Retinal pigment epithelial cell (primary cell): ENCODE measurements around the gene ECE1.
"Not testable (repeated sequence)": the region's sequence is repeated elsewhere in the genome, so short reads cannot be mapped to it uniquely, and the experiment has no call there.

Experiments
- DNase-seq: peaks from one replicate; pipeline ENCODE4 v3.0.0-alpha.2; 2010; ENCODE audit warnings: low read depth
- H3K4me3 ChIP-seq: 2 replicates; pipeline ENCODE4 v1.5.1; 2011; ENCODE audit warnings: mild to moderate bottlenecking, low read length, control low read depth, moderate library complexity
- TF ChIP-seq, protein P1 (sequence below): conservative IDR thresholded peaks from 2 replicates; pipeline ENCODE4 v1.5.1; 2011; ENCODE audit warnings: low read depth, low read length, control low read depth, inconsistent platforms

The ECE1 gene

DNA sequence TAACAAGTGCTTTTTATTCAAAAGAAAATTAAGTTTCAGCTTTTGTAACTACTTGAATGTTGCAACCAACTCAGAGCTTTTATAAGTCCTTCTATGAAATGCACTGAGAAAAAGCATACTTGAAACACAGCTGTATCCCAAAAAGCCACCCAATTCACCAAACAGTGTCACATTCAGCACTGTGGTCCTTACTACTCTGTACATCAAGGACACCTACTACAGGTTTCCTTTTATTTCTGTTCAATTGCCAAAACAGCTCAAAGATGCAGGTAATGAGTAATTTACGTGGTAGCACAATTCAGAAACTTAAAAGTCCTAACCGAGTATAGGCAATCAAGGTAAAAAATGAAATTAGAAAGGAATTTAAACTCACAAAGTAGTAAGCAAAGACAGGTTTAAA, 116.0 kb downstream of the ECE1 start:
- no peak for DNase-seq
- H3K4me3 ChIP-seq, result peak overlapping the region; percentile 96
- TF ChIP-seq, protein P1, sequence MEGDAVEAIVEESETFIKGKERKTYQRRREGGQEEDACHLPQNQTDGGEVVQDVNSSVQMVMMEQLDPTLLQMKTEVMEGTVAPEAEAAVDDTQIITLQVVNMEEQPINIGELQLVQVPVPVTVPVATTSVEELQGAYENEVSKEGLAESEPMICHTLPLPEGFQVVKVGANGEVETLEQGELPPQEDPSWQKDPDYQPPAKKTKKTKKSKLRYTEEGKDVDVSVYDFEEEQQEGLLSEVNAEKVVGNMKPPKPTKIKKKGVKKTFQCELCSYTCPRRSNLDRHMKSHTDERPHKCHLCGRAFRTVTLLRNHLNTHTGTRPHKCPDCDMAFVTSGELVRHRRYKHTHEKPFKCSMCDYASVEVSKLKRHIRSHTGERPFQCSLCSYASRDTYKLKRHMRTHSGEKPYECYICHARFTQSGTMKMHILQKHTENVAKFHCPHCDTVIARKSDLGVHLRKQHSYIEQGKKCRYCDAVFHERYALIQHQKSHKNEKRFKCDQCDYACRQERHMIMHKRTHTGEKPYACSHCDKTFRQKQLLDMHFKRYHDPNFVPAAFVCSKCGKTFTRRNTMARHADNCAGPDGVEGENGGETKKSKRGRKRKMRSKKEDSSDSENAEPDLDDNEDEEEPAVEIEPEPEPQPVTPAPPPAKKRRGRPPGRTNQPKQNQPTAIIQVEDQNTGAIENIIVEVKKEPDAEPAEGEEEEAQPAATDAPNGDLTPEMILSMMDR, result no peak

GRCh38 chr1:21173096-21173495, 117.2 kb downstream of the ECE1 start:
- DNase-seq, H3K4me3 ChIP-seq: not testable (repeated sequence)

DNA sequence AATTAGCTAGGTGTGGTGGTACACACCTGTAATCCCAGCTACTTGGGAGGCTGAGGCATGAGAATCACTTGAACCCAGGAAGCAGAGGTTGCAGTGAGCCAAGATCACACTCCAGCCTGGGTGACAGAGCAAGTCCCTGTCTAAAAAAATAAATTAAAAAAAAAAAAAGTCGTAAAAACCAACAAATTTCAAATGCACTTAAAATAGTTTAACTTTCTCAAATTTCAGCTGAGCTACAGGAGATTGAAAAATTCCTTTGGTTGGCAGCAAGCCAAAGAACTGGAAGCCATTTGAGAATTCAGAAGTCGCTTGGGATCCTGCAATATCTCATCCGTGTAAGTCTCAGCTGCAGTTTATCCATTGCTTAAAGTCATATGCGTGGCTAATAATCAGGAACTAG, 119.4 kb downstream of the ECE1 start:
- H3K4me3 ChIP-seq, result not testable (repeated sequence)
- DNase-seq, result peak; percentile 50

DNA sequence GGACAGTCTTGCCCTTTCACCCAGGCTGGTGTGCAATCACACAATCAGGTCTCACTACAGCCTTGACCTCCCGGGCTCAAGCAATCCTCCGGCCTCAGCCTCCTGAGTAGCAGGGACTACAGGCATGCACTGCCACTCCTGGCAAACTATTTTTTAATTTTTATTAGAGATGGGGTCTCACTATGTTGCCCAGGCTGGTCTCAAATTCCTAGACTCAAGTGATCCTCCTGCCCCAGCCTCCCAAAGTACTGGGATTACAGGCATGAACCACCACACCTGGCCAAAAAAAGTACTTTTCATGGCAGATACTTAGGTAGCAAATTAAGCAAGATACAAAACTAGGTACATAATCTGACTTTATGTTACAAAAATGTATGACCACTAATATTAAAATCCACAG, 121.8 kb downstream of the ECE1 start:
- TF ChIP-seq, protein P1, result no peak
- no peak for DNase-seq
- no peak overlapping the region for H3K4me3 ChIP-seq
